Measurements from ENCODE around the gene CYP11A1. TPM values are rescaled to one million over a fixed set of nuclear protein-coding genes. Genes with fewer than 3 reads are reported as not detected.

The CYP11A1 gene
- total and polyA plus RNA-seq, 3 donors from 2014 or later: 74.3 to 76.4 (median 76.2) TPM

DNA sequence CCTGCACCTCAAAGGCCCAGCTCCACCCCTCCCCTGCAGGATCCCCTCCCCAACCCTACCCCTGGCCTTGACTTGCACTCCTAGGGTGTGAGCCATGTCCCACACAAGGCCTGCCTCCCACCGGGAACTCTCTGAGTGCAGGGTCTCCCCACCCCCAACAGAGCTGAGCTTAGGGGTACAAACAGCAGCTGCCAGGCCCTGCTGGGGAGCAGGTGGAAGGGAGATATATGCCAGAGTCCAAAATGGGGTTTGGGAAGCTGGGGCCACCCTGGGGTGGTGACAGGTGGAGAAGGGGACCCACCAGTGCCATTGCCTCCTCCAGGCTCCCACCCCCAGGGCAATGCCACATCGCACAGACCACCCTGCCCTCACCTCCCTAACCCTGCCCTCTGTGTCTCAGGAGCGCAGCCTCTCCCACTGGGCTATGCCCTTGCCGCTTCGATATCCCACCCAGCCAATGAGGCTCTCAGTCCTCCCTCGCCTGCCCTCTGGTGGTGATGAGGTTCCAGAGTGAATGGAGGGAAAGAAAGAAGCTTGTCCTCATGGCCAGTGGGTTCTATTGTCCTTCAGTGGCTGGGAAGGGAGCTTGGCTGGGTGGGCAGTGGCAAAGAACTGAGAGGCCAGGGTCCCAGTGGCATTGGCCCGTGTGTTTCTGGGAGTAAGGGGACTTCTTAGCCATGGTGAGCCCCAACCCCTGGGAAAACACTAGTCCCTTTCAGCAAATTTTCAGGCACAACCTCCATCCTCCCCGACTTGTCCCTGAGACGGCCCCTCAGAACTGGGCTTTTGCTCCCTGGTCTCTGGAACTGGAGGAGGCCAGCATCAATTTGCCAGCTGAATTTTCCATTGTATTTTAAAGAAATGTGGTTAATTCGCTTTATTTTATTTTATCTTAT is 46.8 kb downstream of the CYP11A1 start:
- Histone ChIP-seq H3K36me3 (ENCODE audit: low read depth, missing control alignments) (no peaks in the 10 kb centered on the region), H3K27me3 (no peaks in the 10 kb centered on the region), H3K4me1 (peaks cover 41% of the 10 kb centered on the region), H3K27ac (peak overlapping the region in 1 of 2 donors; percentile 68), H3K9me3 (no peaks in the 10 kb centered on the region), H3K4me3 (no peak overlapping the region)
- TF ChIP-seq, protein P1, sequence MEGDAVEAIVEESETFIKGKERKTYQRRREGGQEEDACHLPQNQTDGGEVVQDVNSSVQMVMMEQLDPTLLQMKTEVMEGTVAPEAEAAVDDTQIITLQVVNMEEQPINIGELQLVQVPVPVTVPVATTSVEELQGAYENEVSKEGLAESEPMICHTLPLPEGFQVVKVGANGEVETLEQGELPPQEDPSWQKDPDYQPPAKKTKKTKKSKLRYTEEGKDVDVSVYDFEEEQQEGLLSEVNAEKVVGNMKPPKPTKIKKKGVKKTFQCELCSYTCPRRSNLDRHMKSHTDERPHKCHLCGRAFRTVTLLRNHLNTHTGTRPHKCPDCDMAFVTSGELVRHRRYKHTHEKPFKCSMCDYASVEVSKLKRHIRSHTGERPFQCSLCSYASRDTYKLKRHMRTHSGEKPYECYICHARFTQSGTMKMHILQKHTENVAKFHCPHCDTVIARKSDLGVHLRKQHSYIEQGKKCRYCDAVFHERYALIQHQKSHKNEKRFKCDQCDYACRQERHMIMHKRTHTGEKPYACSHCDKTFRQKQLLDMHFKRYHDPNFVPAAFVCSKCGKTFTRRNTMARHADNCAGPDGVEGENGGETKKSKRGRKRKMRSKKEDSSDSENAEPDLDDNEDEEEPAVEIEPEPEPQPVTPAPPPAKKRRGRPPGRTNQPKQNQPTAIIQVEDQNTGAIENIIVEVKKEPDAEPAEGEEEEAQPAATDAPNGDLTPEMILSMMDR (IDR thresholded peaks at IDR 0.05): peak in 2 of 3 experiments; percentile 35 to 38
- TF ChIP-seq POLR2A (IDR thresholded peaks at IDR 0.05): no peak
- intact Hi-C loops (cut with DNase I; ENCODE audit: low total_unique reads): no loop called here
- DNase-seq: peak; percentile 59
- WGBS, 2 donors: 84 to 88% methylated on average over 8 to 10 of the region's 10 CpGs

DNA sequence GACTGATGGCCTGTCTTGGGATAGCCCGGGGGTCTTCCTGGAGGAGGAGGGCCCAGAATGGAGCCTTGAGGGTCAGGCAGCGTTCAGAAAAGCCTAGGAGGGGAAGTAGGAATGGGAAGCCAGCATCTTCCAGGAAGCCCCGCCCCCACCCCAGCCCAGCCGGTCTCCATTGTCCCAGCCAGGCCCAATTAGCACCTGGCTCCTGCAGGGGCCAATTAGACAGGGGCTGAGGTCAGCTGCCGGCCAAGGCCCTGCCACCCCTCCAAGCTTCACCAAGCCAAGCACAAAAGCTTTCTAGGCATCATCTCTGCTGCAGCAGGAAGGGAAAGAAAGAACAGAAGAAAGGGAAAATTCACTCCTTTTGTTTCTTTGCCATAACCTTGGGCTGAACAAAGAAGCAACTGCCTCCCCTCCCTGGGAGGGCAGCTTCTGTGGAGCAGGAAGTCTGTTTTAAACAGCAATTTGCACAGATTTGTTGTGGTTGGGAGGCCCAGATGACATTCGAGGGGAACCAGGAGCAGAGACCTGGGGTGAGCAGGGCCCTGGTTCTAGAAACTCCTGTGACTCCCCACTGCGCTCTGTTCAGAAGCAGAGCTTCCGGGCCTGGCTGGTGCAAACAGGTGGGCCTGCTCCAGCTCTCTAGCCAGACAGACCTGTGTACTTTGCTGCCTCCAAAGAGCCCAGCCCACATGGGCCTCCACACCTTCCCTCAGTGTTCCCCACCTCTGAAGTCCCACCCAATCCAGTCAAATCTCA is 47.7 kb downstream of the CYP11A1 start:
- peaks cover 41% of the 10 kb centered on the region for H3K4me1 ChIP-seq
- H3K4me3 ChIP-seq: no peak overlapping the region
- H3K27ac ChIP-seq: peak overlapping the region in 1 of 2 donors; percentile 68
- no peaks in the 10 kb centered on the region for H3K27me3 ChIP-seq
- WGBS, 2 donors: 38 to 44% methylated on average over 8 of the region's 8 CpGs
- no peaks in the 10 kb centered on the region for H3K9me3 ChIP-seq
- DNase-seq: peak; percentile 22
- TF ChIP-seq, protein P1 (IDR thresholded peaks at IDR 0.05): no peak
- TF ChIP-seq POLR2A (IDR thresholded peaks at IDR 0.05): no peak
- no peaks in the 10 kb centered on the region for H3K36me3 ChIP-seq (ENCODE audit: low read depth, missing control alignments)
- intact Hi-C loops (cut with DNase I; ENCODE audit: low total_unique reads): no loop called here

DNA sequence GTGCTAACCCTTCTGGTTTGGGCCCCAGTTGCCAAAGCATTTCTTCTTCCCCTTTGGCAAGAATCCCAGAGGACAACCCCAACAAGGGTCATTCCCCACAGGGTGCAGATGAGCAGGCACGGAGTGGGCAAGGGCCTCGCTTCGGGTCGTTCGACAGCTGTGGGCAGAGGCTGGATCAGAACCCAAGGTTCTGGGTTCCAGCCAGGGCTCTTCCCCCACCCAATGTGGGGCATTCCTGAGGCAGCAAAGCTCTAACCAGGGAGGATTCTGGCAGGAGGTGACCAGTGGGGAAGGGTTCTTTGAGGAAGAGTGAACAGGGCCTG is 48.3 kb downstream of the CYP11A1 start:
- TF ChIP-seq, protein P1 (IDR thresholded peaks at IDR 0.05): no peak
- TF ChIP-seq POLR2A (IDR thresholded peaks at IDR 0.05): no peak
- H3K27ac ChIP-seq: peak overlapping the region in 1 of 2 donors; percentile 68
- WGBS, 2 donors: 81 to 89% methylated on average over 5 of the region's 5 CpGs
- no peak for DNase-seq
- H3K36me3 ChIP-seq (ENCODE audit: low read depth, missing control alignments): no peaks in the 10 kb centered on the region
- no peaks in the 10 kb centered on the region for H3K9me3 ChIP-seq
- H3K27me3 ChIP-seq: no peaks in the 10 kb centered on the region
- intact Hi-C loops (cut with DNase I; ENCODE audit: low total_unique reads): no loop called here
- peaks cover 41% of the 10 kb centered on the region for H3K4me1 ChIP-seq
- no peak overlapping the region for H3K4me3 ChIP-seq

DNA sequence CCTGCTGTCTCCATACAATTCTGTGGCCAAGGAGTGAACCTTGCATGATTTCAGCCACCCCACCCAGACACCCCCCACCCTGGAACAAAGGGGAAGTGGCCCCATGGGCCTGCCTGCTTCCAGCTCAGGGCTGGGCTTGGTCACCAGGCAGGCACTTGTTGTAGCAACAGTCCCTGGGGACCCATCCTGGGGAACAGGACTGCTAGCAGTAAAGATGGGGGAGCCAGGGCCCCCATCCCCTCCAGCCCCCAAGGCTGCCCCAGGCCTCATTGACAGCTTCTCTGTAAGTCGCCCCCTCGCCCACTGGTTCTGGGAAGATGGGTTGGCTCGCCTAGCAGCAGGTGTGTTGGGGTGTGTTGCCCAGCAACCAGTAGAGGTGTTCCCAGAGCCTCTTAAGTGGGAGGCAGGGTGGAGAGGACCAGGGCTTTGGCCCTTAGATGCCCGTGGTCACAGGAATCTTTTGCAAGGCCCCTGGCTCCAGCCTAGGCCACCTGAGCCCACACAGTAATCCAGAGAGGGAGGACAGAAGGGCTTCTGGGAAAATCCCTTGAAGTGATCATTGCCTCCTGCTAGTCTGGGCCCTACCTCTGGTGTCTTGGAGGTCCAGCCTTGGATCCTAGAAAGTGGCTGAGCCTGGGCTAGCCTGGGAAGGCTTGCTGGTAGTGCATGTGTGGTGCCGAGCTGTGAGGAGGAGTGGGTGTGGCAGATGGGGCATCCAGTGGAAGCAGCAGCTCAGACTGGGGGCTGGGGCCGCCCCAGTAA is 48.9 kb downstream of the CYP11A1 start:
- Histone ChIP-seq H3K4me1 (peaks cover 41% of the 10 kb centered on the region), H3K9me3 (no peaks in the 10 kb centered on the region), H3K4me3 (no peak overlapping the region), H3K27ac (peak overlapping the region; percentile 15 to 79), H3K36me3 (ENCODE audit: low read depth, missing control alignments) (no peaks in the 10 kb centered on the region), H3K27me3 (no peaks in the 10 kb centered on the region)
- 87 to 88% methylated on average over 3 to 6 of the region's 6 CpGs for WGBS, 2 donors
- no peak for DNase-seq
- TF ChIP-seq, protein P1 (IDR thresholded peaks at IDR 0.05): no peak
- TF ChIP-seq POLR2A (IDR thresholded peaks at IDR 0.05): no peak
- intact Hi-C loops (cut with DNase I; ENCODE audit: low total_unique reads): no loop called here

Measured in testis (tissue), 3 donors.